Measurements from ENCODE around the gene KIAA0753. TPM values are rescaled to one million over a fixed set of nuclear protein-coding genes. Genes with fewer than 3 reads are reported as not detected.
"Not testable (repeated sequence)": the region's sequence is repeated elsewhere in the genome, so short reads cannot be mapped to it uniquely, and the experiment has no call there.

The KIAA0753 gene
- total and polyA plus RNA-seq, 2 of the 13 experiments (the other 11 are each of a cell fraction or from before 2014, with no cell fraction given), result 5.2 to 9.1 TPM

GRCh38 chr17:6573982-6574686 lies 66.4 kb downstream of the KIAA0753 start:
- TF ChIP-seq STAT5B (CRISPR knock-in tag; IDR thresholded peaks at IDR 0.05), result no peak
- TF ChIP-seq CREB3 (CRISPR knock-in tag; IDR thresholded peaks at IDR 0.05), result no peak
- peak; percentile 60 for TF ChIP-seq MAFF (IDR thresholded peaks at IDR 0.05; ENCODE audit: low read depth, low read length)
- no peak for TF ChIP-seq ZNF17 (CRISPR knock-in tag; IDR thresholded peaks at IDR 0.05)
- TF ChIP-seq USF2 (IDR thresholded peaks at IDR 0.05; ENCODE audit: low read depth, low read length), result no peak
- no peak for TF ChIP-seq USF2 (CRISPR knock-in tag; IDR thresholded peaks at IDR 0.05; ENCODE audit: borderline replicate concordance)
- TF ChIP-seq ZNF609 (CRISPR knock-in tag; IDR thresholded peaks at IDR 0.05; ENCODE audit: borderline replicate concordance), result no peak
- peak; percentile 71 to 72 for TF ChIP-seq MAFK (conservative IDR thresholded peaks at IDR 0.05 in 1 of 2, IDR thresholded peaks at IDR 0.05 in 1 of 2; ENCODE audit: low read length in 2 of 2)
- no peak for TF ChIP-seq ZNF563 (CRISPR knock-in tag; IDR thresholded peaks at IDR 0.05)
- peak; percentile 62 for TF ChIP-seq ZNF629 (CRISPR knock-in tag; conservative IDR thresholded peaks at IDR 0.05)
- no peak for TF ChIP-seq SSRP1 (CRISPR knock-in tag; IDR thresholded peaks at IDR 0.05)
- no peaks in the 10 kb centered on the region; a peak in 1 of 5 replicates for H3K27me3 ChIP-seq (ENCODE audit: control insufficient read depth in 1 of 2, insufficient read depth in 2 of 2, low read length in 2 of 2)
- H2AFZ ChIP-seq (ENCODE audit: low read length), result no peak overlapping the region
- no peak overlapping the region for H3K9ac ChIP-seq (ENCODE audit: insufficient read depth, low read depth, low read length)
- no TSS peak for BruUV-seq (replicated peaks)
- ChIA-PET POLR2A (no interaction called here), CTCF (ENCODE audit: low intra/inter-chr PET ratio, low total read pairs) (no interaction called here)
- intact Hi-C loops (cut with micrococcal nuclease; ENCODE audit: unreplicated experiment) (no loop called here), in situ Hi-C loops (cut with HindIII; ENCODE audit: extremely low pct_ligation_motif_present, low pct_unique_long_range_greater_than_20kb) (no loop called here)
- no peaks in the 10 kb centered on the region for H3K4me1 ChIP-seq (ENCODE audit: insufficient read depth, low read length)
- no peak for ATAC-seq
- H3K36me3 ChIP-seq (replicated peaks in 1 of 2; ENCODE audit: control insufficient read depth in 1 of 2, insufficient read depth in 2 of 2, low read length in 2 of 2), result peaks cover 5 to 10% of the 10 kb centered on the region in 2 experiments; a peak in 4 of 5 replicates
- H3K4me3 ChIP-seq (replicated peaks in 1 of 3; ENCODE audit: insufficient read depth in 1 of 3, low read depth in 2 of 3, low read length in 3 of 3), result no peak overlapping the region
- H3K79me2 ChIP-seq (ENCODE audit: insufficient read depth, low read length), result no peaks in the 10 kb centered on the region
- WGBS (ENCODE audit: low lambda C conversion rate), result 97% methylated on average over 13 of the region's 13 CpGs
- no peaks in the 10 kb centered on the region for H3K9me3 ChIP-seq (ENCODE audit: low read length)
- H3K4me2 ChIP-seq (ENCODE audit: low read depth, low read length), result no peak overlapping the region
- FAIRE-seq, result no peak
- H3K27ac ChIP-seq (ENCODE audit: extremely low read length, insufficient read depth, low read length), result no peak overlapping the region
- no peak for DNase-seq (ENCODE audit: low spot score)
- H4K20me1 ChIP-seq (ENCODE audit: insufficient read depth, low read length), result no peaks in the 10 kb centered on the region

GRCh38 chr17:6573495-6573894 lies 67.0 kb downstream of the KIAA0753 start:
- H3K4me2 ChIP-seq (ENCODE audit: low read depth, low read length); H3K36me3 ChIP-seq (replicated peaks in 1 of 2; ENCODE audit: control insufficient read depth in 1 of 2, insufficient read depth in 2 of 2, low read length in 2 of 2); DNase-seq (ENCODE audit: low spot score); H3K9ac ChIP-seq (ENCODE audit: insufficient read depth, low read depth, low read length); ATAC-seq; H3K4me1 ChIP-seq (ENCODE audit: insufficient read depth, low read length); in situ Hi-C loops (cut with HindIII; ENCODE audit: extremely low pct_ligation_motif_present, low pct_unique_long_range_greater_than_20kb); H3K4me3 ChIP-seq (replicated peaks in 1 of 3; ENCODE audit: insufficient read depth in 1 of 3, low read depth in 2 of 3, low read length in 3 of 3); CTCF ChIA-PET (ENCODE audit: low intra/inter-chr PET ratio, low total read pairs); BruUV-seq (replicated peaks); H2AFZ ChIP-seq (ENCODE audit: low read length); H3K27me3 ChIP-seq (ENCODE audit: control insufficient read depth in 1 of 2, insufficient read depth in 2 of 2, low read length in 2 of 2); intact Hi-C loops (cut with micrococcal nuclease; ENCODE audit: unreplicated experiment); H3K79me2 ChIP-seq (ENCODE audit: insufficient read depth, low read length); H3K27ac ChIP-seq (ENCODE audit: extremely low read length, insufficient read depth, low read length); POLR2A ChIA-PET; H3K9me3 ChIP-seq (ENCODE audit: low read length); H4K20me1 ChIP-seq (ENCODE audit: insufficient read depth, low read length); FAIRE-seq: not testable (repeated sequence)
- 96% methylated on average over 6 of the region's 6 CpGs for WGBS (ENCODE audit: low lambda C conversion rate)
